ENCODE results near the gene KCND3.

DNA sequence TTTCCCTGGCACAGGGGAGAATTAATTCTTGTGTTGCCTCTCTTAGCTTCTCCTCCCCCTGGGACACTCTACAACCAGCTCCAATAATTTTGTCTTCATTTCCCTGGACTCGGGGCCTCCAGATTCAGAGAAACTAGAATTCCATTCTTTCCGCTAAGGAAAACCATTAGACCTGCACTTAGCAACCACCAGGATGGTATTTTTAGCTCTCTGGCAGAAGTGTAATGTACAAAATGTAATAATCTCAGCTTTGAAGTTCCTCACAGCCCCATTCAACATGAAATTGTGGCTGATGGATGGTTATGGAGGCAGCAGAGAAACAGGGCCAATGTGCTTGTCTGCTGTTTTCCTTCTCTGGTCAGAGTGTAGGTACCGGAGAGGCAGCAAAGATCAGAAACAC is 113.8 kb downstream of the KCND3 start:
- TF ChIP-seq POLR2A (IDR thresholded peaks at IDR 0.05): no peak
- no peak for TF ChIP-seq POLR2AphosphoS5 (IDR thresholded peaks at IDR 0.05; ENCODE audit: insufficient read depth in 1 of 2, low read depth in 1 of 2)
- no peak for TF ChIP-seq CTCF (IDR thresholded peaks at IDR 0.05)
